Measurements from ENCODE around the gene SLC2A6. TPM values are rescaled to one million over a fixed set of nuclear protein-coding genes. Genes with fewer than 3 reads are reported as not detected.
A peak's percentile ranks its signal among the peaks of the same experiment; 100 is the strongest.

Gene SLC2A6
- total and polyA plus RNA-seq, 7 donors: 1.2 to 2.7 (median 1.8) TPM

DNA sequence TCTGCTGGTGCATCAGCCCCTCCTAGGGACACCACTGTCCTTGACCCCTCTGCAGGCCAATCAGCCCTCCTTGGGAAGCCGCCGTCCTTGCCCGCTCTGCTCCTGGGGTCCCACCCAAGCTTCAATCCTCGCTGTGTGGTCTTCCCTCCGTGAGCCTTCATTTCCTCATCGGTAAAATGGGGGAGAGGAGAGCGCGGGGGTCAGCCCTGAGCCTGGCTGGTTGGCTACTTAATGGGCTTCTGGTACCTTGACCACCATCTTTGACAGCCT, 12.7 kb upstream of the SLC2A6 start:
- Histone ChIP-seq H3K27ac (peak overlapping the region; percentile 79), H3K27me3 (ENCODE audit: insufficient read depth in 3 of 3, low read length in 2 of 3) (no peaks in the 10 kb centered on the region)
- DNase-seq: peak in 1 of 2 donors; percentile 49

DNA sequence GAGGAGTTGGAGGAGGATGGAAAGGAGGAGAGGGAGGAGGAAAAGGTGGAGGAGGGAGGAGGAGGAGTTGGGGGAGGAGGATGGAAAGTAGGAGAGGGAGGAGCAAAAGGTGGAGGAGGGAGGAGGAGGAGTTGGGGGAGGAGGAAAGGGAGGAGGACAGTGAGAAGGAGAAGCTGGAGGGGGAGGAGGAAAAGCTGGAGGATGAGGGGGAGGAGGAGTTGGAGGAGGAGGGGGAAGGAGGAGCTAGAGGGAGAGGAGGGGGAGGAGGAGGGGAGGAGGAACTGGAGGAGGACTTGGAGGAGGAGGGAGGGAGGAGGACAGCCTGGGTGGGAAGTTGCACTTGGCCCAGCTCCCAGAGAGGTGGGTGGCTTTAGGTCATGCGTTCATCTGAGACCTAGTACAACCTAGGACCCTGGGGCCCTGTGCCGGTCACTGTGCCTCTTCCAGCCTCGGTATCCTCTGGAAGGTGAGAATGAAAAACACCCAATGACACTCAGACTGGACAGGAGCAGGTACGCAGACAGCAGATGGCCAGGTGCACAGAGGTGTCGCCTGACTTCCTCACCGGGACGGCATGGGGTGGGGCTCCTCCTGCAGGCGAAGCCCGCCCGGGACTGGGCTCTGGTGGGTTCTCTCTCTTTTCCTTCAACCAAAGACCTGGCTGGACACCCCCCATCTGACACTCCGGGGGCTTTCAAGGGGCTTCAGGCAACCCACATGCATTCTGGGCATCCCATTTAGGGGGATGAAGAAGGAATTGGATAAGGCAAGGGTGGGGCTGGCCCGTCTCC, 12.2 kb upstream of the SLC2A6 start:
- Histone ChIP-seq H3K4me3 (no peak overlapping the region), H3K4me1 (peaks cover 22% of the 10 kb centered on the region), H3K27ac (no peak overlapping the region), H3K9me3 (no peaks in the 10 kb centered on the region), H3K36me3 (ENCODE audit: insufficient read depth in 1 of 2, low read depth in 1 of 2) (no peaks in the 10 kb centered on the region), H3K27me3 (ENCODE audit: insufficient read depth in 3 of 3, low read length in 2 of 3) (no peaks in the 10 kb centered on the region)
- ATAC-seq (no peak), DNase-seq (peak in 1 of 2 donors; percentile 46)
- TF ChIP-seq, protein P1, sequence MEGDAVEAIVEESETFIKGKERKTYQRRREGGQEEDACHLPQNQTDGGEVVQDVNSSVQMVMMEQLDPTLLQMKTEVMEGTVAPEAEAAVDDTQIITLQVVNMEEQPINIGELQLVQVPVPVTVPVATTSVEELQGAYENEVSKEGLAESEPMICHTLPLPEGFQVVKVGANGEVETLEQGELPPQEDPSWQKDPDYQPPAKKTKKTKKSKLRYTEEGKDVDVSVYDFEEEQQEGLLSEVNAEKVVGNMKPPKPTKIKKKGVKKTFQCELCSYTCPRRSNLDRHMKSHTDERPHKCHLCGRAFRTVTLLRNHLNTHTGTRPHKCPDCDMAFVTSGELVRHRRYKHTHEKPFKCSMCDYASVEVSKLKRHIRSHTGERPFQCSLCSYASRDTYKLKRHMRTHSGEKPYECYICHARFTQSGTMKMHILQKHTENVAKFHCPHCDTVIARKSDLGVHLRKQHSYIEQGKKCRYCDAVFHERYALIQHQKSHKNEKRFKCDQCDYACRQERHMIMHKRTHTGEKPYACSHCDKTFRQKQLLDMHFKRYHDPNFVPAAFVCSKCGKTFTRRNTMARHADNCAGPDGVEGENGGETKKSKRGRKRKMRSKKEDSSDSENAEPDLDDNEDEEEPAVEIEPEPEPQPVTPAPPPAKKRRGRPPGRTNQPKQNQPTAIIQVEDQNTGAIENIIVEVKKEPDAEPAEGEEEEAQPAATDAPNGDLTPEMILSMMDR (IDR thresholded peaks at IDR 0.05): no peak
- intact Hi-C loops (cut with DNase I): loop anchor here in 1 of 2 donors (10.0 kb wide), 1 partner anchor 456 kb away; the partner anchor contains the start of gene GTF3C5
- 70 to 86% (median 74%) methylated on average over 12 of the region's 12 CpGs for WGBS, 3 donors

More for the DNA sequence above, 12.7 kb upstream of the SLC2A6 start:
- intact Hi-C loops (cut with DNase I): loop anchor here in 1 of 2 donors (10.0 kb wide), 1 partner anchor 457 kb away; the partner anchor contains the start of gene GTF3C5
- WGBS, 3 donors: 80 to 83% (median 83%) methylated on average over 8 of the region's 8 CpGs
- Histone ChIP-seq H3K4me3 (no peak overlapping the region), H3K4me1 (peaks cover 22% of the 10 kb centered on the region), H3K9me3 (no peaks in the 10 kb centered on the region), H3K36me3 (ENCODE audit: insufficient read depth in 1 of 2, low read depth in 1 of 2) (no peaks in the 10 kb centered on the region)
- ATAC-seq: no peak
- TF ChIP-seq, protein P1 (IDR thresholded peaks at IDR 0.05): no peak

DNA sequence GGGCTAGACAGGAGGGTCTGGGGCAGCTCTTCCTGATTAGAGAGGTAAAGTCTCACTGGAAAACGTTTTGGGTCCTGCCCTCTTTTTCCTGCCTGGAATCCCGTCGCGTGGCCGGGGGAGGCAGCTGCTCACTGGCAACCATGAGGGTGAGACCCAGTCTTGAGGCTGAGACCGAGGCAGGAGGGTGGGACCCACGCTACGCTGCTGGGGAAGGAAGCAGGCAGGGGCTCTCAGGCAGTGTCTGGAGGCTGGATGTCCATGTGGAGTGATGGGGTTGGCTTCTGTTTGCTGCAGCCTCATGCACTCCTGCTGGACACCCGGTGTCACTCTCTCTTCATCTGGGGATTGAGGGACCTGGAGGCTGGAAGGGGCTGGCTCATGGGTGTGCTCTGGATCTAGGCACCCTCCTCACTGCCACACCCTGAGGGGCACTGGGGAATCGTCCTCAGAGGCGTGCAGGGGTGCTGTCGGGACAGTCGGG, 11.3 kb upstream of the SLC2A6 start:
- H3K27me3 ChIP-seq (ENCODE audit: insufficient read depth in 3 of 3, low read length in 2 of 3): peaks cover 0 to 4% (median 0%) of the 10 kb centered on the region in 3 donors
- no peaks in the 10 kb centered on the region for H3K36me3 ChIP-seq (ENCODE audit: insufficient read depth in 1 of 2, low read depth in 1 of 2)
- TF ChIP-seq, protein P1 (IDR thresholded peaks at IDR 0.05): no peak
- H3K4me3 ChIP-seq: no peak overlapping the region
- intact Hi-C loops (cut with DNase I): loop anchor here in 1 of 2 donors (10.0 kb wide), 1 partner anchor 455 kb away; the partner anchor contains the start of gene GTF3C5
- no peak for DNase-seq
- H3K27ac ChIP-seq: no peak overlapping the region
- H3K9me3 ChIP-seq: no peaks in the 10 kb centered on the region
- peaks cover 22% of the 10 kb centered on the region for H3K4me1 ChIP-seq
- no peak for ATAC-seq
- WGBS, 3 donors: 68 to 72% (median 69%) methylated on average over 12 to 13 of the region's 13 CpGs

GRCh38 chr9:133489253-133490190, 10.6 kb upstream of the SLC2A6 start:
- DNase-seq: peak in 1 of 2 donors; percentile 20
- intact Hi-C loops (cut with DNase I): loop anchor here (5.0 to 10.0 kb wide), 4 partner anchors 82 to 455 kb away; partner anchors contain the start of genes GTF3C5 (in 1 of the 2), SURF1 (in 1 of the 2) and SURF2 (in 1 of the 2)
- Histone ChIP-seq H3K27ac (no peak overlapping the region), H3K4me1 (peaks cover 22% of the 10 kb centered on the region), H3K9me3 (no peaks in the 10 kb centered on the region), H3K27me3 (ENCODE audit: insufficient read depth in 3 of 3, low read length in 2 of 3) (peaks cover 0 to 7% (median 0%) of the 10 kb centered on the region in 3 donors), H3K36me3 (ENCODE audit: insufficient read depth in 1 of 2, low read depth in 1 of 2) (no peaks in the 10 kb centered on the region), H3K4me3 (no peak overlapping the region)
- WGBS, 3 donors: 92 to 93% (median 92%) methylated on average over 19 of the region's 19 CpGs
- TF ChIP-seq, protein P1 (IDR thresholded peaks at IDR 0.05): no peak
- no peak for ATAC-seq

Measured in psoas muscle (tissue), 8 donors.